DND-41 (cell line): ENCODE results near the gene CELSR1.

Experiments used
- EZH2 ChIP-seq: IDR thresholded peaks from 3 replicates; pipeline ENCODE4 v1.6.1; 2012; ENCODE audit warnings: borderline replicate concordance, low read depth, mild to moderate bottlenecking, moderate library complexity, low read length, inconsistent platforms; ENCODE audit not compliant: severe bottlenecking
- TF ChIP-seq, protein P1 (sequence below): IDR thresholded peaks from 2 replicates; pipeline ENCODE4 v1.5.1; 2012; ENCODE audit warnings: borderline replicate concordance, low read length, moderate library complexity, mild to moderate bottlenecking; ENCODE audit not compliant: poor library complexity, severe bottlenecking; ENCODE audit errors: extremely low read depth

DNA sequence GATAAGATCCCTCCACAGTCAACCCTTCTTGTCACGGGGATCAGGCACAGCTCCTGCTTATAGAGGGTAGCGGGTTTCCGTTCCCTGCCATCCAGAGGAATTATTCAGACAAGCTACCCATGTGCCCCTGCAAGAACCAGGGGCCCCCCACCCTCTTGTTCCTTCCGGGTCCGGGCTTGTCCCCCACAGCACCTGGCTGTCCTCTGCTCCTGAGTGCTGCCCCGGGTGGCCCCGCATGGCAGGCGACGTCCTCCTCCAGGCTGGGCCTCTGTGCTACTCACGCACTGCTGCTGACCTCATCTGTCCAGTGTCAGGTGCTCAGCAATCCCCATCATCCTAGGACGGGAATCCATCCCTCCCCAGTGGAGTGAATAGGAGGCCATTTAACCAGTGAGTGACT lies 24.7 kb downstream of the CELSR1 start:
- TF ChIP-seq, protein P1, sequence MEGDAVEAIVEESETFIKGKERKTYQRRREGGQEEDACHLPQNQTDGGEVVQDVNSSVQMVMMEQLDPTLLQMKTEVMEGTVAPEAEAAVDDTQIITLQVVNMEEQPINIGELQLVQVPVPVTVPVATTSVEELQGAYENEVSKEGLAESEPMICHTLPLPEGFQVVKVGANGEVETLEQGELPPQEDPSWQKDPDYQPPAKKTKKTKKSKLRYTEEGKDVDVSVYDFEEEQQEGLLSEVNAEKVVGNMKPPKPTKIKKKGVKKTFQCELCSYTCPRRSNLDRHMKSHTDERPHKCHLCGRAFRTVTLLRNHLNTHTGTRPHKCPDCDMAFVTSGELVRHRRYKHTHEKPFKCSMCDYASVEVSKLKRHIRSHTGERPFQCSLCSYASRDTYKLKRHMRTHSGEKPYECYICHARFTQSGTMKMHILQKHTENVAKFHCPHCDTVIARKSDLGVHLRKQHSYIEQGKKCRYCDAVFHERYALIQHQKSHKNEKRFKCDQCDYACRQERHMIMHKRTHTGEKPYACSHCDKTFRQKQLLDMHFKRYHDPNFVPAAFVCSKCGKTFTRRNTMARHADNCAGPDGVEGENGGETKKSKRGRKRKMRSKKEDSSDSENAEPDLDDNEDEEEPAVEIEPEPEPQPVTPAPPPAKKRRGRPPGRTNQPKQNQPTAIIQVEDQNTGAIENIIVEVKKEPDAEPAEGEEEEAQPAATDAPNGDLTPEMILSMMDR, result no peak
- no peak for TF ChIP-seq EZH2
